Natural killer cell (primary cell): ENCODE results near the gene RASGRF2. TPM values are rescaled to one million over a fixed set of nuclear protein-coding genes. Genes with fewer than 3 reads are reported as not detected.

Experiments used
- ATAC-seq, 3 donors: fragments of 150-1000 bp in 2 of 3; fragments of 200-7000 bp in 1 of 3; cut with Tn5 transposase; 1 replicate in 1 of 3; 2 replicates in 2 of 3; pipeline ENCODE4 v1.10.0; 2021; ENCODE audit warnings: mild to moderate bottlenecking in 2 of 3, moderate library complexity in 2 of 3
- DNase-seq, 2 donors: peaks; one replicate each; pipeline versions ENCODE4 v3.0.0 to v3.0.0-alpha.2; 2013 to 2021; ENCODE audit warnings: mixed read lengths in 1 of 2
- H3K27ac ChIP-seq: one replicate; pipeline ENCODE4 v1.5.1; 2013; ENCODE audit warnings: mild to moderate bottlenecking, low read length
- H3K27me3 ChIP-seq: one replicate; pipeline ENCODE4 v1.6.1; 2013; ENCODE audit warnings: low read length; ENCODE audit not compliant: control insufficient read depth, insufficient read depth
- H3K36me3 ChIP-seq: one replicate; pipeline ENCODE4 v1.6.1; 2013; ENCODE audit warnings: low read length; ENCODE audit not compliant: control insufficient read depth, insufficient read depth
- H3K4me1 ChIP-seq: one replicate; pipeline ENCODE4 v1.6.1; 2013; ENCODE audit warnings: low read length; ENCODE audit not compliant: control insufficient read depth, insufficient read depth
- H3K4me3 ChIP-seq: one replicate; pipeline ENCODE4 v1.5.1; 2013; ENCODE audit warnings: low read length
- H3K9me3 ChIP-seq: one replicate; pipeline ENCODE4 v1.6.1; 2013; ENCODE audit warnings: low read length; ENCODE audit not compliant: control insufficient read depth, insufficient read depth
- H3K27ac Mint-ChIP-seq, 2 donors: one replicate each; pipeline ENCODE4 v1.8.0; 2022; ENCODE audit warnings: mild to moderate bottlenecking in 2 of 2, mixed read lengths in 2 of 2, moderate library complexity in 1 of 2
- H3K27me3 Mint-ChIP-seq, 2 donors: one replicate each; pipeline ENCODE4 v1.8.0; 2022; ENCODE audit warnings: low read depth in 2 of 2, mixed read lengths in 2 of 2
- H3K36me3 Mint-ChIP-seq: one replicate; pipeline ENCODE4 v1.8.0; 2022; ENCODE audit warnings: mixed read lengths
- H3K4me1 Mint-ChIP-seq, 2 donors: one replicate each; pipeline ENCODE4 v1.8.0; 2022; ENCODE audit warnings: mixed read lengths in 2 of 2
- H3K4me3 Mint-ChIP-seq: one replicate; pipeline ENCODE4 v1.8.0; 2022; ENCODE audit warnings: mild to moderate bottlenecking, moderate library complexity, mixed read lengths
- H3K9me3 Mint-ChIP-seq, 2 donors: one replicate each; pipeline ENCODE4 v1.8.0; 2022; ENCODE audit warnings: mixed read lengths in 2 of 2
- CTCF ChIP-seq: fragments of 200-600 bp; IDR thresholded peaks from one replicate; pipeline ENCODE4 v1.8.0; 2022; ENCODE audit warnings: antibody characterized with exemption
- WGBS: methylation state at CpG from one replicate; pipeline ENCODE4 v1.1.7; 2013; ENCODE audit warnings: missing lambda C conversion rate; ENCODE audit not compliant: insufficient coverage; 5-methylcytosine and 5-hydroxymethylcytosine counted together
- intact Hi-C: fragments of 100-400 bp; cut with micrococcal nuclease; formaldehyde crosslinking; loops from one replicate; pipeline ENCODE4 v1.14.2; 2022
- total RNA-seq, 4 donors: library from RNA; stranded (reverse); fragments of 120-200 nt in 1 of 4; gene quantifications; one replicate each; pipeline versions ENCODE4 v1.2.3 to v1.2.4, GENCODE V29; 2013 to 2022

The RASGRF2 gene
- total RNA-seq, 3 donors from 2014 or later (not counting 1 experiment from before 2014, with no cell fraction given) = 5.6 to 10.1 (median 6.1) TPM

- Mint-ChIP-seq H3K27ac (no peak overlapping the region), H3K9me3 (no peaks in the 10 kb centered on the region), H3K4me1 (no peaks in the 10 kb centered on the region), H3K36me3 (no peaks in the 10 kb centered on the region), H3K27me3 (peaks cover 2 to 6% of the 10 kb centered on the region in 2 donors), H3K4me3 (no peak overlapping the region)
- no peaks in the 10 kb centered on the region for H3K9me3 ChIP-seq
- no peaks in the 10 kb centered on the region for H3K4me1 ChIP-seq
- no peak for DNase-seq
- no peaks in the 10 kb centered on the region for H3K27me3 ChIP-seq
- H3K27ac ChIP-seq = no peak overlapping the region
- peaks cover 3% of the 10 kb centered on the region for H3K36me3 ChIP-seq
- TF ChIP-seq CTCF = no peak
- H3K4me3 ChIP-seq = no peak overlapping the region
- WGBS = 90% methylated on average over 4 of the region's 4 CpGs
- intact Hi-C loops = no loop called here
- ATAC-seq = no peak
These were observed 244.9 kb downstream of the RASGRF2 start for GRCh38 chr5:81205058-81205457.

GRCh38 chr5:81207009-81207408 lies 246.8 kb downstream of the RASGRF2 start:
- WGBS = 89% methylated on average over 5 of the region's 5 CpGs
- H3K4me1 Mint-ChIP-seq = no peaks in the 10 kb centered on the region
- no peaks in the 10 kb centered on the region for H3K36me3 ChIP-seq

GRCh38 chr5:81208904-81209303 lies 248.7 kb downstream of the RASGRF2 start:
- no peaks in the 10 kb centered on the region for H3K36me3 Mint-ChIP-seq

More at GRCh38 chr5:81207009-81207408, 246.8 kb downstream of the RASGRF2 start:
- H3K27ac Mint-ChIP-seq = no peak overlapping the region
- H3K27me3 Mint-ChIP-seq = peaks cover 0 to 2% of the 10 kb centered on the region in 2 donors
- no peak overlapping the region for H3K4me3 Mint-ChIP-seq
- intact Hi-C loops = no loop called here
- no peak for TF ChIP-seq CTCF
- no peak for ATAC-seq
- Histone ChIP-seq H3K4me1 (no peaks in the 10 kb centered on the region), H3K9me3 (no peaks in the 10 kb centered on the region), H3K27ac (no peak overlapping the region), H3K27me3 (no peaks in the 10 kb centered on the region), H3K4me3 (no peak overlapping the region)
- H3K36me3 Mint-ChIP-seq = no peaks in the 10 kb centered on the region
- DNase-seq = no peak
- H3K9me3 Mint-ChIP-seq = no peaks in the 10 kb centered on the region

More at GRCh38 chr5:81208904-81209303, 248.7 kb downstream of the RASGRF2 start:
- no peak overlapping the region for H3K27ac Mint-ChIP-seq
- no peaks in the 10 kb centered on the region for H3K4me1 ChIP-seq
- no peak overlapping the region for H3K4me3 ChIP-seq
- 96% methylated on average over 4 of the region's 4 CpGs for WGBS
- no peak for TF ChIP-seq CTCF
- no peak overlapping the region for H3K27ac ChIP-seq
- no peaks in the 10 kb centered on the region for H3K36me3 ChIP-seq
- ATAC-seq = no peak
- no peaks in the 10 kb centered on the region for H3K4me1 Mint-ChIP-seq
- no peaks in the 10 kb centered on the region for H3K27me3 ChIP-seq
- intact Hi-C loops = no loop called here
- peaks cover 0 to 2% of the 10 kb centered on the region in 2 donors for H3K27me3 Mint-ChIP-seq
- no peaks in the 10 kb centered on the region for H3K9me3 ChIP-seq
- H3K4me3 Mint-ChIP-seq = no peak overlapping the region
- DNase-seq = no peak
- H3K9me3 Mint-ChIP-seq = no peaks in the 10 kb centered on the region
